Activated naive CD8-positive, alpha-beta T cell treated with anti-CD3 and anti-CD28 coated beads for 36 hours (primary cell): ENCODE measurements around the gene CD300LB. TPM values are rescaled to one million over a fixed set of nuclear protein-coding genes. Genes with fewer than 3 reads are reported as not detected.
"Not testable (repeated sequence)": the region's sequence is repeated elsewhere in the genome, so short reads cannot be mapped to it uniquely, and the experiment has no call there.

Experiments
- DNase-seq: peaks from one replicate; pipeline ENCODE4 v3.0.0; 2021
- H3K27ac Mint-ChIP-seq: one replicate; pipeline ENCODE4 v1.8.0; 2022; ENCODE audit warnings: mild to moderate bottlenecking, moderate library complexity, mixed read lengths
- H3K27me3 Mint-ChIP-seq: one replicate; pipeline ENCODE4 v1.8.0; 2022; ENCODE audit warnings: mild to moderate bottlenecking, mixed read lengths
- H3K36me3 Mint-ChIP-seq: one replicate; pipeline ENCODE4 v1.8.0; 2021; ENCODE audit warnings: mild to moderate bottlenecking, mixed read lengths
- H3K4me1 Mint-ChIP-seq: one replicate; pipeline ENCODE4 v1.8.0; 2021; ENCODE audit warnings: mixed read lengths
- H3K4me3 Mint-ChIP-seq: one replicate; pipeline ENCODE4 v1.8.0; 2022; ENCODE audit warnings: mild to moderate bottlenecking, moderate library complexity, mixed read lengths
- H3K9me3 Mint-ChIP-seq: one replicate; pipeline ENCODE4 v1.8.0; 2022; ENCODE audit warnings: mixed read lengths
- total RNA-seq, 2 experiments: library from RNA; stranded (reverse); gene quantifications; one replicate each; pipeline ENCODE4 v1.2.3, GENCODE V29; 2021

CD300LB gene
- total RNA-seq, 2 experiments from 2014 or later = not detected

- H3K36me3 Mint-ChIP-seq = peaks cover 6% of the 10 kb centered on the region
- H3K9me3 Mint-ChIP-seq = no peaks in the 10 kb centered on the region
- no peak for DNase-seq
- H3K27me3 Mint-ChIP-seq = peaks cover 3% of the 10 kb centered on the region
- H3K4me1 Mint-ChIP-seq = peaks cover 12% of the 10 kb centered on the region
- H3K4me3 Mint-ChIP-seq = no peak overlapping the region
- no peak overlapping the region for H3K27ac Mint-ChIP-seq
These were observed 23.1 kb downstream of the CD300LB start for GRCh38 chr17:74508156-74508555.

- H3K36me3 Mint-ChIP-seq, H3K4me3 Mint-ChIP-seq, H3K9me3 Mint-ChIP-seq, H3K4me1 Mint-ChIP-seq, H3K27ac Mint-ChIP-seq, H3K27me3 Mint-ChIP-seq, DNase-seq: not testable (repeated sequence)
These were observed 27.3 kb downstream of the CD300LB start for GRCh38 chr17:74503949-74504348.

GRCh38 chr17:74502861-74503260 lies 28.4 kb downstream of the CD300LB start:
- no peaks in the 10 kb centered on the region for H3K4me1 Mint-ChIP-seq
- DNase-seq = no peak
- H3K27ac Mint-ChIP-seq = no peak overlapping the region
- H3K36me3 Mint-ChIP-seq = no peaks in the 10 kb centered on the region
- H3K9me3 Mint-ChIP-seq = no peaks in the 10 kb centered on the region
- H3K27me3 Mint-ChIP-seq = no peaks in the 10 kb centered on the region
- no peak overlapping the region for H3K4me3 Mint-ChIP-seq

- Mint-ChIP-seq H3K4me3 (no peak overlapping the region), H3K36me3 (no peaks in the 10 kb centered on the region), H3K9me3 (no peaks in the 10 kb centered on the region), H3K27ac (no peak overlapping the region), H3K4me1 (no peaks in the 10 kb centered on the region), H3K27me3 (no peaks in the 10 kb centered on the region)
- no peak for DNase-seq
These were observed 31.3 kb downstream of the CD300LB start for GRCh38 chr17:74499992-74500391.

GRCh38 chr17:74497471-74497870 lies 33.8 kb downstream of the CD300LB start:
- DNase-seq = no peak
- Mint-ChIP-seq H3K4me3 (no peak overlapping the region), H3K27me3 (no peaks in the 10 kb centered on the region), H3K27ac (no peak overlapping the region), H3K36me3 (no peaks in the 10 kb centered on the region), H3K9me3 (no peaks in the 10 kb centered on the region), H3K4me1 (no peaks in the 10 kb centered on the region)

- Mint-ChIP-seq H3K4me1 (no peaks in the 10 kb centered on the region), H3K4me3 (no peak overlapping the region), H3K9me3 (peaks cover 1% of the 10 kb centered on the region), H3K36me3 (peaks cover 4% of the 10 kb centered on the region), H3K27ac (no peak overlapping the region), H3K27me3 (no peaks in the 10 kb centered on the region)
- peak; percentile 45 for DNase-seq
These were observed 37.9 kb downstream of the CD300LB start for GRCh38 chr17:74493331-74493833.

GRCh38 chr17:74491626-74492025 lies 39.6 kb downstream of the CD300LB start:
- peaks cover 1% of the 10 kb centered on the region for H3K9me3 Mint-ChIP-seq
- no peak for DNase-seq
- H3K36me3 Mint-ChIP-seq = peaks cover 4% of the 10 kb centered on the region

GRCh38 chr17:74490716-74491115 lies 40.6 kb downstream of the CD300LB start:
- Mint-ChIP-seq H3K27me3 (no peaks in the 10 kb centered on the region), H3K4me1 (no peaks in the 10 kb centered on the region), H3K9me3 (peaks cover 1% of the 10 kb centered on the region), H3K36me3 (peaks cover 4% of the 10 kb centered on the region), H3K4me3 (no peak overlapping the region), H3K27ac (no peak overlapping the region)
- DNase-seq = no peak

More at GRCh38 chr17:74491626-74492025, 39.6 kb downstream of the CD300LB start:
- Mint-ChIP-seq H3K27me3 (no peaks in the 10 kb centered on the region), H3K4me1 (no peaks in the 10 kb centered on the region), H3K27ac (no peak overlapping the region), H3K4me3 (no peak overlapping the region)

- H3K9me3 Mint-ChIP-seq, H3K36me3 Mint-ChIP-seq, DNase-seq, H3K27me3 Mint-ChIP-seq, H3K4me3 Mint-ChIP-seq, H3K27ac Mint-ChIP-seq, H3K4me1 Mint-ChIP-seq: not testable (repeated sequence)
These were observed 43.0 kb downstream of the CD300LB start for GRCh38 chr17:74488276-74488675.

- no peaks in the 10 kb centered on the region for H3K4me1 Mint-ChIP-seq
- peaks cover 4% of the 10 kb centered on the region for H3K36me3 Mint-ChIP-seq
- no peak overlapping the region for H3K4me3 Mint-ChIP-seq
- no peak overlapping the region for H3K27ac Mint-ChIP-seq
- DNase-seq = no peak
- peaks cover 1% of the 10 kb centered on the region for H3K9me3 Mint-ChIP-seq
- H3K27me3 Mint-ChIP-seq = no peaks in the 10 kb centered on the region
These were observed 45.4 kb downstream of the CD300LB start for GRCh38 chr17:74485841-74486240.

GRCh38 chr17:74485022-74485743 lies 46.1 kb downstream of the CD300LB start:
- Mint-ChIP-seq H3K4me1 (no peaks in the 10 kb centered on the region), H3K9me3 (peaks cover 1% of the 10 kb centered on the region), H3K27me3 (no peaks in the 10 kb centered on the region)

GRCh38 chr17:74484066-74484465 lies 47.2 kb downstream of the CD300LB start:
- H3K27me3 Mint-ChIP-seq = no peaks in the 10 kb centered on the region
- H3K27ac Mint-ChIP-seq = no peak overlapping the region
- peaks cover 2% of the 10 kb centered on the region for H3K36me3 Mint-ChIP-seq
- DNase-seq = no peak
- H3K4me3 Mint-ChIP-seq = no peak overlapping the region
- peaks cover 9% of the 10 kb centered on the region for H3K4me1 Mint-ChIP-seq
- no peaks in the 10 kb centered on the region for H3K9me3 Mint-ChIP-seq

More at GRCh38 chr17:74485022-74485743, 46.1 kb downstream of the CD300LB start:
- no peak overlapping the region for H3K27ac Mint-ChIP-seq
- no peak for DNase-seq
- H3K4me3 Mint-ChIP-seq = no peak overlapping the region
- H3K36me3 Mint-ChIP-seq = peaks cover 4% of the 10 kb centered on the region

GRCh38 chr17:74481621-74482020 lies 49.7 kb downstream of the CD300LB start:
- no peak overlapping the region for H3K27ac Mint-ChIP-seq
- H3K36me3 Mint-ChIP-seq = peaks cover 12% of the 10 kb centered on the region
- H3K4me3 Mint-ChIP-seq = no peak overlapping the region
- peaks cover 25% of the 10 kb centered on the region for H3K4me1 Mint-ChIP-seq
- no peaks in the 10 kb centered on the region for H3K27me3 Mint-ChIP-seq
- DNase-seq = no peak
- H3K9me3 Mint-ChIP-seq = peaks cover 2% of the 10 kb centered on the region

GRCh38 chr17:74480290-74480689 lies 51.0 kb downstream of the CD300LB start:
- no peaks in the 10 kb centered on the region for H3K27me3 Mint-ChIP-seq
- peaks cover 19% of the 10 kb centered on the region for H3K36me3 Mint-ChIP-seq
- peaks cover 12% of the 10 kb centered on the region for H3K9me3 Mint-ChIP-seq
- peaks cover 25% of the 10 kb centered on the region for H3K4me1 Mint-ChIP-seq
- H3K4me3 Mint-ChIP-seq = no peak overlapping the region
- DNase-seq = no peak
- no peak overlapping the region for H3K27ac Mint-ChIP-seq

GRCh38 chr17:74478420-74479100 lies 52.7 kb downstream of the CD300LB start:
- Mint-ChIP-seq H3K27me3 (no peaks in the 10 kb centered on the region), H3K9me3 (peaks cover 17% of the 10 kb centered on the region), H3K4me3 (peak overlapping the region; percentile 9), H3K27ac (peak overlapping the region; percentile 73), H3K4me1 (peaks cover 35% of the 10 kb centered on the region), H3K36me3 (peaks cover 25% of the 10 kb centered on the region)
- DNase-seq = peak; percentile 43
